Breast epithelium (tissue), 3 donors: ENCODE measurements around the gene GLCCI1.

Source experiments
- POLR2AphosphoS5 ChIP-seq, 3 donors: sonication (generic); formaldehyde crosslinking; IDR thresholded peaks; one replicate each; pipeline ENCODE4 v1.6.1; 2017; ENCODE audit warnings: antibody characterized with exemption in 3 of 3
- TF ChIP-seq, protein P1 (sequence below), 3 donors: fragments of 450-650 bp; IDR thresholded peaks; one replicate each; pipeline ENCODE4 v1.5.1; 2016 to 2017; ENCODE audit warnings: antibody characterized with exemption in 3 of 3, mild to moderate bottlenecking in 3 of 3, moderate library complexity in 3 of 3

DNA sequence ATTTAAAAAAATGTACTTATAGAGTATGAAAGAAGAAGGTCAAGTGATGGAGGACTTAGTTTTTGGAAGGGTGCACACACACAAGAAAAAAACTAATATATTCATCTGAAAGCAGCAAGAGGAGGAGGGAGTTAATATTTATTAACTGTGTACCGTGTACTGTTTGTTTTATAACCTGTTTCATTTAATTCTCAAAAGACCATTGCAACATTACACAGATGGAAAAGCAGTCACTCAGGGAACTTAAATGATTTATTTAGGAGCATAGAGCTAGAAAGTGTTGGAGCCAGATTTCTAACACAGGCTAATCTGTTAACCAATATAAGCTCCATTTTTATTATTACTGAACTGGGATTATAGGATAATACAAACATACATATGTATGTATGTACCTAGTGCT lies 36.7 kb downstream of the GLCCI1 start:
- TF ChIP-seq POLR2AphosphoS5 (IDR thresholded peaks at IDR 0.05), result no peak
- TF ChIP-seq, protein P1, sequence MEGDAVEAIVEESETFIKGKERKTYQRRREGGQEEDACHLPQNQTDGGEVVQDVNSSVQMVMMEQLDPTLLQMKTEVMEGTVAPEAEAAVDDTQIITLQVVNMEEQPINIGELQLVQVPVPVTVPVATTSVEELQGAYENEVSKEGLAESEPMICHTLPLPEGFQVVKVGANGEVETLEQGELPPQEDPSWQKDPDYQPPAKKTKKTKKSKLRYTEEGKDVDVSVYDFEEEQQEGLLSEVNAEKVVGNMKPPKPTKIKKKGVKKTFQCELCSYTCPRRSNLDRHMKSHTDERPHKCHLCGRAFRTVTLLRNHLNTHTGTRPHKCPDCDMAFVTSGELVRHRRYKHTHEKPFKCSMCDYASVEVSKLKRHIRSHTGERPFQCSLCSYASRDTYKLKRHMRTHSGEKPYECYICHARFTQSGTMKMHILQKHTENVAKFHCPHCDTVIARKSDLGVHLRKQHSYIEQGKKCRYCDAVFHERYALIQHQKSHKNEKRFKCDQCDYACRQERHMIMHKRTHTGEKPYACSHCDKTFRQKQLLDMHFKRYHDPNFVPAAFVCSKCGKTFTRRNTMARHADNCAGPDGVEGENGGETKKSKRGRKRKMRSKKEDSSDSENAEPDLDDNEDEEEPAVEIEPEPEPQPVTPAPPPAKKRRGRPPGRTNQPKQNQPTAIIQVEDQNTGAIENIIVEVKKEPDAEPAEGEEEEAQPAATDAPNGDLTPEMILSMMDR (IDR thresholded peaks at IDR 0.05), result no peak
